Breast epithelium (tissue), 3 donors: ENCODE measurements around the gene ATP2C1.

Experiments used
- CTCF ChIP-seq, 3 donors: fragments of 450-650 bp; IDR thresholded peaks; one replicate each; pipeline ENCODE4 v1.5.1; 2016 to 2017; ENCODE audit warnings: antibody characterized with exemption in 3 of 3, mild to moderate bottlenecking in 3 of 3, moderate library complexity in 3 of 3
- POLR2A ChIP-seq: fragments of 450-650 bp; IDR thresholded peaks from one replicate; pipeline ENCODE4 v1.6.1; 2016; ENCODE audit warnings: antibody characterized with exemption, mild to moderate bottlenecking, moderate library complexity
- POLR2AphosphoS5 ChIP-seq, 3 donors: sonication (generic); formaldehyde crosslinking; IDR thresholded peaks; one replicate each; pipeline ENCODE4 v1.6.1; 2017; ENCODE audit warnings: antibody characterized with exemption in 3 of 3

GRCh38 chr3:130975251-130975650 is 81.4 kb downstream of the ATP2C1 start:
- TF ChIP-seq CTCF (IDR thresholded peaks at IDR 0.05) (no peak), POLR2A (no peak), POLR2AphosphoS5 (IDR thresholded peaks at IDR 0.05) (no peak)
